SKM-1 treated with dmso at 0.1 percent for 144 hours (cell line): ENCODE measurements around the gene MAPK6.

Source experiments
- DNase-seq: peaks from one replicate; lab custom pipeline; 2025; ENCODE audit not compliant: unreplicated experiment; lab: John Stamatoyannopoulos, UW

The MAPK6 gene

GRCh38 chr15:52101542-52102323, 82.7 kb downstream of the MAPK6 start:
- peak; percentile 80 for DNase-seq

DNA sequence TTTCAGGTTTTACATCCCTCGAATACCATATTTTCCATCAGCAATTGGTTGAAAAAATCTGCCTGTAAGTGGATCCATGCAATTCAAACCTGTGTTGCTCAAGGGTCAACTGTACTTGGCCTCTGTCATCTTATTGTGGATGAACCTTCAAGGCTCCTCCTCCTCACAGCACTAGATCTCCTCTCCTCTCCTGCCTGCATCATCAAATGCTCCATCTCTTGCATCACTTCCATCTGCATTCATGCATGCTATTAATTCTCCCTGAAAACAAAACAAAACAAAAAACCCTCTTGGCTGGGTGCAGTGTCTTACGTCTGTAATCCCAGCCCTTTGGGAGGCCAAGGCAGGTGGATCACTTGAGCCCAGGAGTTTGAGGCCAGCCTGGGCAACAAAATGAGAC, 83.4 kb downstream of the MAPK6 start:
- DNase-seq: no peak

DNA sequence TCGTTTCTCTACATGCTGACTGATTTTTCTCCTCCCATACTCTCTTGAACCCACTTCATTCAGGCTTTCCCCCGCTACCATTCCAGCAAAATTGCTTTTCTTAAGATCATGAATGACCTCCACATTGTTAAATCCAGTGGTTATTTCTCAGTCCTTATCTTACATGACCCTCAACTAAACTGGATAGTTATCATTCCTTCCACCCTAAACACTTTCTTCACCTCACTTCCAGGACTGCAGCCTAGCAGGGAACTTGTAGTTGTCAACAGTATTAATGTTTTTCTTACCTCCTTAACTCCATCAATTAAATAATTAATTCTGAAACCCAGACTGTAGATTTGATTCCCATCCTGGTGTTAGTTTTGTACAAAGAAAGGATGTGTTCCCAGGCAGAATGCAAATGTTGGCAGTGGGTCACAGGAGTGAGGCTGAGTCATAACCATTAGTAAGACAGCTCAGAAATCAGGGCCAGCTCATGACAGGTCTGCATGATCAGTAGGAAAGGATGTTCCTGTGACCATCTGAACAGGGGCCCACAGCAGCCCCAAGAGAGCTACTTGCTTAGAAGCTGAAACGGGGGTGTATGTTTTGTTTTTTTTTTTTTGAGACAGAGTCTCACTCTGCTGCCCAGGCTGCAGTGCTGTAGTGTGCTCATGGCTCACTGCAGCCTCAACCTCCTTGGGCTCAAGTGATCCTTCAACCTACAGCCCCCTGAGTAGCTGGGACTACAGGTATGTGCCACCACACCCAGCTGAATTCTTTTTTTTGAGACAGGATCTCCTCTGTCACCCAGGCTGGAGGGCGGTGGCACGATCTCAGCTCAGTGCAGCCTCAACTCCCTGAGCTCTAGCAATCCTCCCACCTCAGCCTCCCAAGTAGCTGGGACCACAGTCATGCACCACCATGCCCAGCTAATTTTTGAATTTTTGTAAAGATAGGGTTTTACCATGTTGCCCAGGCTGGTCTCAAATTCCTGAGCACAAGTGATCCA, 84.5 kb downstream of the MAPK6 start:
- peak; percentile 4 for DNase-seq

- DNase-seq: no peak
These were observed 85.5 kb downstream of the MAPK6 start for GRCh38 chr15:52104532-52105004.

- peak; percentile 15 for DNase-seq
These were observed 86.8 kb downstream of the MAPK6 start for GRCh38 chr15:52105846-52106245.

DNA sequence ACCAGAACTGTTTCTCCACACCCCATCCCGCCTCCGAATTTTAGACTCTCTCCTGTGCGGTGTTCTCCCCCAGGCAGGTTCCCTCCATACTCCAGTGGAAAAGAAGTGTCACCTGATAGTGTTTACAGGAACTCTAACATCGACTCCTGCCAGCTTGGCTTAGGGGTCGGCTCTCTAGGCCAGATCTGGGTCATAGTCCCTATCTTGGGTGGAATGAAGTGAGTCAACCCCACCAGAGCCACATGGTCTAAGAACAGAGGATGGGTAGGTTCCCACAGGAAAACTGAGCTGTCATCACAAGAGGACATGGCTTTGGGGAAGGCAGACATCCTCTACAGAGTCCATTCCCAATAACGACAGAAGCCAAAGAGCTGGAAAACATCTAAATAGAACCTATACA, 87.6 kb downstream of the MAPK6 start:
- no peak for DNase-seq

DNA sequence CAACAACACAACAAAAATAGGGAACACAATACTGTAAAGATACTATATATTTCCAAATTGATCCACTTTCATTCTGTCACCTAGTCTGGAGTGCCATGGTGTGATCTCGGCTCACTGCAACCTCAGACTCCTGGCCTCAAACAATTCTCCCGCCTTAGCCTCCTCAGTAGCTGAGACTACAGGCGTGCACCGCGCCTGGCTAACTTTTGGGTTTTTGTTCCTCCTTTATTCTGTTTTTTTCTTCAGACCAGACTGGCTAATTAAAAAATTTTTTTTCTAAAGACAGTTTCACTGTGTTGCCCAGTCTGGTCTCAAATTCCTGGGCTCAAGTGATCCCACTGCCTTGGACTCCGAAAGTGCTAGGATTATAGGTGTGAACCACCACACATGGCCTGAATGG, 88.2 kb downstream of the MAPK6 start:
- DNase-seq: no peak

GRCh38 chr15:52109559-52110451, 90.8 kb downstream of the MAPK6 start:
- DNase-seq: no peak

- DNase-seq: no peak
These were observed 92.6 kb downstream of the MAPK6 start for GRCh38 chr15:52111517-52112202.

GRCh38 chr15:52112203-52112750, 93.3 kb downstream of the MAPK6 start:
- no peak for DNase-seq

- no peak for DNase-seq
These were observed 94.2 kb downstream of the MAPK6 start for GRCh38 chr15:52113235-52113634.

- no peak for DNase-seq
These were observed 94.7 kb downstream of the MAPK6 start for GRCh38 chr15:52113708-52114107.

DNA sequence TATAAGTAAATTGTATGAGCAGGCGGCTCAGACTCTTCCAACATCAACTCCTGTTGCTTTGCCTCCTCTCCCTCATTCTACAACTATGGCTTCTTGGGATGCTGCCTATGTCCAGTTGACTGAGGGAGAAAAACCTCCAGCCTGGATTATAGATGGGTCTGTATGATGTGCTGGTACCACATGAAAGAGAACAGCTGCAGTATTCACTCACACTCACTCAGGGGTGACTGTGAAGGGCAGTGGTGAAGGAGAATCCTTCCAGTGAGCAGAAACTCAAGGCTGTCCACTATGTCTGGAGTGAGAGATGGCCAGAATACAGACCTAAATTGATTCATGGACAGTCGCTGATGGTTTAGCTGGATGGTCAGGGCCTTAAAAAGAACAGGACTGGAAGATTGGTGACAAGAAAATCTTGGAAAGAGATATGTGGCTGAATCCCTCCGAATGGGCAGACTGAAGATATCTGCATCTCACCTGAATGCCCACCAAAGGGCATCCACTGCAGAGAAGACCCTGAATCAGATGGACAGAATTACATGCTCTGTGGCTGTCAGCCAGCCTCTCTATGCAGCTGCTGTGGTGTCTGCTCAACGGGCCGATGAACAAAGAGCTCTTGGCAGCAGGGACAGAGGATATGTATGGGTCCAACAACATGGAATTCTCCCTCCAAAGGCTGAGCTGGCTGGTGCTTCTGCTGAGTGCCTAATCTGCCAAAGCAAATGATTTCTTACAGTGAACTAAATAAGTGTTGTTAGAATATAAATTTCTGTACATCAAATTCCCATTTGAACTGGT, 95.4 kb downstream of the MAPK6 start:
- no peak for DNase-seq

DNA sequence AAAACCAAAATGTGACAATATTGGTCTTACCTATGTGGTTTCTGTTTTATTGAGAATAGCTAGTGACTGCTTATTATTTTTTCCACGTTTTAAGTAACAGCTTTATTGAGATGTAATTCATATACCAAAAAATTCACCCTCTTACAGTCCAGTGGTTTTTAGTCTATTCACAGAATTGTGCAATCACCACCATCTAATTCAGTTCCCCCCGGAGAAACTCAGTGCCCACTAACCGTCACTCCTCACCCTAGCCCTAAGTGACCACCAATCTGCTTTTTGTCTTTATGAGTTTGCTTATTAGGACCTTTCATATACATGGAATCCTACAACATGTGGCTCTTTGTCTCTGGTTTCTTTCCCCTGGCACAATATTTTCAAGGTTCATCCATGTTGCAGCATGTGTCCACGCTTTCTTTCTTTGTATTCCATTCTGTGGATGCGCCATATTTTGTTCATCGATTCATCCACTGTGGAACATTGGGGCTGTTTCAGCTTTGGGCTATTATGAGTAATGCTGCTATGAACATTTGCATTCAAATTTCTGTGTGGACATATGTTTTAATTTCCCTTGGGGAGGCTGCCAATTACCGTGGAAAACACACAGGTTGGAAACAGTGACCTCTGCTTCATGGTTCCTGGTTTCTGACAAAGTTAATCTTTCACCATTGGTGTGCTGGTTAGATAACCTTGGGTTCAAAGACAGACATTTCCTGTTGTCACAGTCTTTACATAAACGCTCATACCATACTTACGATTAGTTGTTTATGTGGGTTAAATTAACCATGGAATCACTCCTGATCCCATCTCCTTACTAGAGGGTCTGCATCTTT, 96.8 kb downstream of the MAPK6 start:
- DNase-seq: peak; percentile 26
